K562 (cell line): Measurements from ENCODE around the gene ABCG1. TPM values are rescaled to one million over a fixed set of nuclear protein-coding genes. Genes with fewer than 3 reads are reported as not detected.

Source experiments
- ATAC-seq: fragments of 200-7000 bp; cut with Tn5 transposase; 3 replicates; pipeline ENCODE4 v1.9.1; 2020; ENCODE audit warnings: moderate library complexity
- BruUV-seq: library from RNA; stranded (reverse); fragments of 400-500 nt; replicated peaks from 2 replicates; lab custom pipeline; 2021; lab: Mats Ljungman, UMichigan
- CTCF ChIA-PET: fragments of 300-600 bp; formaldehyde crosslinking; extraction: SDS; loops from one replicate; lab custom pipeline; 2021; ENCODE audit warnings: low intra/inter-chr PET ratio; lab: Yijun Ruan, JAX
- POLR2A ChIA-PET: fragments of 300-600, 350-650 bp; sonication (Branson Sonifier 250); formaldehyde crosslinking; extraction: SDS; loops from one replicate; lab custom pipeline; 2021; ENCODE audit warnings: antibody characterized with exemption, inconsistent platforms; lab: Yijun Ruan, JAX
- DNase-seq, 4 experiments: peaks; one replicate each; pipeline versions ENCODE4 v3.0.0 to v3.0.0-alpha.2; 2011 to 2018; ENCODE audit warnings: low spot score in 3 of 4, mixed read lengths in 3 of 4; ENCODE audit errors: extremely low read depth in 1 of 4
- FAIRE-seq: peaks from 2 replicates; lab custom pipeline; 2011; peaks lifted over from hg19 to GRCh38; lab: Jason Lieb, UNC
- H2AFZ ChIP-seq: 2 replicates; pipeline ENCODE4 v1.6.0; 2011; ENCODE audit warnings: low read depth, low read length, control low read depth, inconsistent platforms
- H3K27ac ChIP-seq: fragments of 200-600 bp; 3 replicates; pipeline ENCODE4 v1.8.0; 2011; ENCODE audit warnings: low read depth, mild to moderate bottlenecking, control low read depth, inconsistent platforms, low read length, moderate library complexity, mixed read lengths; ENCODE audit errors: extremely low read depth
- H3K27me3 ChIP-seq, 2 experiments: fragments of 300-600 bp in 1 of 2; 2 replicates in 1 of 2; 3 replicates in 1 of 2; pipeline versions ENCODE4 v1.6.0 to v1.8.0; 2011; ENCODE audit warnings: inconsistent platforms in 2 of 2, low read length in 2 of 2, mild to moderate bottlenecking in 1 of 2, mixed read lengths in 1 of 2, moderate library complexity in 1 of 2; ENCODE audit not compliant: control insufficient read depth in 2 of 2, insufficient read depth in 2 of 2
- H3K36me3 ChIP-seq: fragments of 300-600 bp; 3 replicates; pipeline ENCODE4 v1.8.0; 2011; ENCODE audit warnings: mild to moderate bottlenecking, low read length, inconsistent platforms; ENCODE audit not compliant: control insufficient read depth, insufficient read depth
- H3K4me1 ChIP-seq, 2 experiments: fragments of 200-600 bp in 1 of 2; replicated peaks in 1 of 2; 2 replicates in 1 of 2; 3 replicates in 1 of 2; pipeline versions ENCODE4 v1.5.1 to v1.8.0; 2011; ENCODE audit warnings: inconsistent platforms in 2 of 2, low read length in 2 of 2, mild to moderate bottlenecking in 1 of 2, mixed read lengths in 1 of 2, moderate library complexity in 1 of 2; ENCODE audit not compliant: control insufficient read depth in 2 of 2, insufficient read depth in 2 of 2
- H3K4me2 ChIP-seq: 2 replicates; pipeline ENCODE4 v1.6.1; 2011; ENCODE audit warnings: low read length, control low read depth, inconsistent platforms, mixed read lengths; ENCODE audit not compliant: insufficient read depth
- H3K4me3 ChIP-seq: fragments of 200-600 bp; sonication (generic), shearing (Covaris generic); 2 replicates; pipeline ENCODE4 v1.5.1; 2016; ENCODE audit warnings: control low read depth, inconsistent platforms
- H3K79me2 ChIP-seq: fragments of 200-600 bp; 3 replicates; pipeline ENCODE4 v1.8.0; 2011; ENCODE audit warnings: low read length, inconsistent platforms; ENCODE audit not compliant: control insufficient read depth, insufficient read depth
- H3K9ac ChIP-seq, 2 experiments: 2 replicates each; pipeline versions ENCODE4 v1.6.0 to v1.6.1; 2011; ENCODE audit warnings: low read depth in 2 of 2, low read length in 2 of 2, control low read depth in 1 of 2, inconsistent platforms in 1 of 2, mild to moderate bottlenecking in 1 of 2, mixed read lengths in 1 of 2; ENCODE audit not compliant: insufficient read depth in 1 of 2
- H3K9me1 ChIP-seq: one replicate; pipeline ENCODE4 v1.6.0; 2011; ENCODE audit warnings: inconsistent platforms, mild to moderate bottlenecking, low read length, moderate library complexity; ENCODE audit not compliant: control insufficient read depth, insufficient read depth
- H3K9me3 ChIP-seq: replicated peaks from 2 replicates; pipeline ENCODE4 v1.5.1; 2011; ENCODE audit warnings: low read depth, low read length, inconsistent platforms; ENCODE audit not compliant: control insufficient read depth, insufficient read depth
- H4K20me1 ChIP-seq: replicated peaks from 2 replicates; pipeline ENCODE4 v1.6.1; 2011; ENCODE audit warnings: low read length, inconsistent platforms, mixed read lengths; ENCODE audit not compliant: control insufficient read depth, insufficient read depth
- CC2D1A ChIP-seq: fragments of 450-650 bp; IDR thresholded peaks from 2 replicates; pipeline ENCODE4 v1.6.1; 2017; ENCODE audit warnings: mild to moderate bottlenecking
- CTCFL ChIP-seq: IDR thresholded peaks from 2 replicates; pipeline ENCODE4 v1.6.1; 2011; ENCODE audit warnings: borderline replicate concordance, low read depth, mild to moderate bottlenecking, moderate library complexity, low read length; ENCODE audit not compliant: insufficient read depth, poor library complexity, severe bottlenecking
- E4F1 ChIP-seq: fragments of 250-450 bp; sonication (Bioruptor Pico); IDR thresholded peaks from 2 replicates; pipeline ENCODE4 v1.5.0; 2021; ENCODE audit warnings: mild to moderate bottlenecking, borderline replicate concordance
- ESRRA ChIP-seq: fragments of 450-650 bp; IDR thresholded peaks from 2 replicates; pipeline ENCODE4 v1.6.1; 2014; ENCODE audit warnings: low read depth, mild to moderate bottlenecking, moderate library complexity, borderline replicate concordance
- JUNB ChIP-seq: fragments of 450-650 bp; formaldehyde crosslinking; conservative IDR thresholded peaks from 2 replicates; pipeline ENCODE4 v1.4.0; 2020; ENCODE audit warnings: mild to moderate bottlenecking
- PREB ChIP-seq: sonication (generic); formaldehyde crosslinking; IDR thresholded peaks from 2 replicates; pipeline ENCODE4 v1.8.1; 2023; ENCODE audit warnings: mild to moderate bottlenecking, missing genetic modification reagents
- SIN3A ChIP-seq, 2 experiments: fragments of 150-350 bp in 1 of 2; IDR thresholded peaks; 2 replicates each; pipeline ENCODE4 v1.6.1; 2011 to 2016; ENCODE audit warnings: borderline replicate concordance in 2 of 2, low read depth in 2 of 2, low read length in 2 of 2, mild to moderate bottlenecking in 2 of 2, moderate library complexity in 2 of 2; ENCODE audit not compliant: control insufficient read depth in 1 of 2
- SOX6 ChIP-seq: fragments of 450-650 bp; IDR thresholded peaks from 2 replicates; pipeline ENCODE4 v1.6.1; 2014; ENCODE audit warnings: mild to moderate bottlenecking
- TEAD2 ChIP-seq: fragments of 450-650 bp; IDR thresholded peaks from 2 replicates; pipeline ENCODE4 v1.6.1; 2016; ENCODE audit warnings: missing genetic modification characterization, control low read depth, missing compliant biosample characterization
- WGBS: fragments of 100-300 bp; shearing (Covaris generic); methylation state at CpG from one replicate; pipeline ENCODE4 v1.1.6; 2016; ENCODE audit warnings: low coverage, mixed read lengths; ENCODE audit not compliant: insufficient coverage; ENCODE audit errors: missing lambda C conversion rate; 5-methylcytosine and 5-hydroxymethylcytosine counted together
- in situ Hi-C: fragments of 300-500 bp; cut with MboI; formaldehyde crosslinking; loops from 4 replicates; pipeline ENCODE4 v1.15.0; 2018; ENCODE audit warnings: inconsistent platforms, mixed read lengths
- intact Hi-C: fragments of 100-400 bp; cut with micrococcal nuclease; formaldehyde crosslinking; loops from 2 replicates; pipeline ENCODE4 v1.14.2; 2022
- polyA plus RNA-seq, 8 experiments: library from polyadenylated mRNA; depleted of rRNA in 4 of 8; stranded (reverse) in 5 of 8; unstranded in 3 of 8; fragments of >200 nt; fragmentation: Nextera tagmentation in 2 of 8; fragmentation: Illumina TruSeq in 1 of 8; extraction: Ambion mirVana in 2 of 8; extraction: Trizol in 1 of 8; gene quantifications; 2 replicates each; pipeline versions ENCODE4 v1.2.1 to v1.2.3, GENCODE V29; 2011 to 2014; ENCODE audit warnings: inconsistent platforms in 1 of 8, missing spikeins in 1 of 8
- total RNA-seq, 7 experiments: library from RNA; depleted of rRNA in 6 of 7; stranded (reverse); fragments of >200 nt in 6 of 7; fragmentation: Illumina TruSeq in 2 of 7; extraction: Trizol in 2 of 7; gene quantifications; 2 replicates each; pipeline versions ENCODE4 v1.2.1 to v1.2.3, GENCODE V29; 2011 to 2021; ENCODE audit warnings: low replicate concordance in 1 of 7

The ABCG1 gene
- total and polyA plus RNA-seq, 9 of the 15 experiments (the other 6 are each of a cell fraction or from before 2014, with no cell fraction given) = 0.04 to 0.09 TPM; not detected in 7

- BruUV-seq = no TSS peak
- TF ChIP-seq SOX6 (no peak), TEAD2 (tag) (no peak), PREB (CRISPR knock-in tag) (no peak), CTCFL (no peak), CC2D1A (no peak), E4F1 (CRISPR knock-in tag) (no peak), ESRRA (no peak), SIN3A (IDR thresholded peaks at IDR 0.05; ENCODE audit: borderline replicate concordance in 2 of 2, control insufficient read depth in 1 of 2, low read depth in 2 of 2, low read length in 2 of 2) (no peak), JUNB (CRISPR knock-in tag) (no peak)
- Histone ChIP-seq H3K9ac (no peak overlapping the region), H3K9me3 (no peaks in the 10 kb centered on the region), H3K4me1 (peaks cover 17 to 23% of the 10 kb centered on the region in 2 experiments), H4K20me1 (no peaks in the 10 kb centered on the region; the same call in 1 of the 2 replicates), H3K36me3 (no peaks in the 10 kb centered on the region), H3K79me2 (no peaks in the 10 kb centered on the region), H3K4me3 (no peak overlapping the region), H3K27ac (no peak overlapping the region), H3K9me1 (peaks cover 4% of the 10 kb centered on the region), H3K4me2 (no peak overlapping the region), H2AFZ (no peak overlapping the region), H3K27me3 (peaks cover 52 to 73% of the 10 kb centered on the region in 2 experiments)
- FAIRE-seq (no peak), ATAC-seq (no peak), DNase-seq (no peak)
- CTCF ChIA-PET = no interaction called here
- POLR2A ChIA-PET = no interaction called here
- in situ Hi-C loops (no loop called here), intact Hi-C loops (no loop called here)
- 0% methylated on average over 2 of the region's 2 CpGs for WGBS
These were observed 12.8 kb downstream of the ABCG1 start for GRCh38 chr21:42231756-42232155.
